22Rv1 (cell line): ENCODE measurements around the gene AUTS2.

Experiments
- CTCF ChIP-seq: fragments of 450-650 bp; IDR thresholded peaks from 2 replicates; pipeline ENCODE4 v1.5.1; 2017; ENCODE audit warnings: mild to moderate bottlenecking
- ZFX ChIP-seq: fragments of 450-650 bp; IDR thresholded peaks from 2 replicates; pipeline ENCODE4 v1.6.1; 2017; ENCODE audit warnings: antibody characterized with exemption, borderline replicate concordance

- TF ChIP-seq CTCF (no peak), ZFX (no peak)
Observed at GRCh38 chr7:69600710-69601519, 2.6 kb downstream of the AUTS2 start.
